T-helper 9 cell (primary cell): ENCODE results near the gene BABAM2.

Experiments used
- DNase-seq: peaks from one replicate; pipeline ENCODE4 v3.0.0-alpha.2; 2020

BABAM2 gene

GRCh38 chr2:27912512-27912911 is 22.0 kb downstream of the BABAM2 start:
- DNase-seq: no peak

GRCh38 chr2:27914041-27914804 is 23.7 kb downstream of the BABAM2 start:
- no peak for DNase-seq

- DNase-seq: no peak
Observed at GRCh38 chr2:27914805-27915175, 24.3 kb downstream of the BABAM2 start.

GRCh38 chr2:27915191-27915590 is 24.7 kb downstream of the BABAM2 start:
- DNase-seq: no peak

- no peak for DNase-seq
Observed at GRCh38 chr2:27915874-27916273, 25.3 kb downstream of the BABAM2 start.

- no peak for DNase-seq
Observed at GRCh38 chr2:27916293-27916995, 25.9 kb downstream of the BABAM2 start.

GRCh38 chr2:27920148-27920885 is 29.8 kb downstream of the BABAM2 start:
- no peak for DNase-seq

GRCh38 chr2:27921424-27921823 is 30.9 kb downstream of the BABAM2 start:
- DNase-seq: no peak

- no peak for DNase-seq
Observed at GRCh38 chr2:27921880-27922547, 31.5 kb downstream of the BABAM2 start.

GRCh38 chr2:27922842-27923241 is 32.3 kb downstream of the BABAM2 start:
- no peak for DNase-seq

- no peak for DNase-seq
Observed at GRCh38 chr2:27925766-27926472, 35.4 kb downstream of the BABAM2 start.

- no peak for DNase-seq
Observed at GRCh38 chr2:27929916-27930486, 39.5 kb downstream of the BABAM2 start.

- DNase-seq: no peak
Observed at GRCh38 chr2:27931361-27931950, 40.9 kb downstream of the BABAM2 start.

GRCh38 chr2:27932396-27932795 is 41.9 kb downstream of the BABAM2 start:
- no peak for DNase-seq

GRCh38 chr2:27935026-27935425 is 44.5 kb downstream of the BABAM2 start:
- DNase-seq: no peak

- no peak for DNase-seq
Observed at GRCh38 chr2:27940090-27940671, 49.7 kb downstream of the BABAM2 start.

- DNase-seq: no peak
Observed at GRCh38 chr2:27940982-27941381, 50.5 kb downstream of the BABAM2 start.

- DNase-seq: no peak
Observed at GRCh38 chr2:27942612-27943547, 52.4 kb downstream of the BABAM2 start.

- no peak for DNase-seq
Observed at GRCh38 chr2:27946530-27947060, 56.1 kb downstream of the BABAM2 start.

- no peak for DNase-seq
Observed at GRCh38 chr2:27952070-27952469, 61.5 kb downstream of the BABAM2 start.
